Measurements from ENCODE around the gene KLRF2.

Gene KLRF2

GRCh38 chr12:9856894-9857293 is 24.4 kb upstream of the KLRF2 start:
- ChIA-PET POLR2A (ENCODE audit: low non-redundant PET) (no interaction called here), CTCF (no interaction called here)

GRCh38 chr12:9858135-9858534 is 23.2 kb upstream of the KLRF2 start:
- ChIA-PET POLR2A (ENCODE audit: low non-redundant PET) (no interaction called here), CTCF (no interaction called here)

More at GRCh38 chr12:9856894-9857293, 24.4 kb upstream of the KLRF2 start:
- DNase-seq (ENCODE audit: low spot score) = no peak
- TF ChIP-seq CTCF (conservative IDR thresholded peaks at IDR 0.05; ENCODE audit: low read depth) = no peak
- no peak overlapping the region for H3K27ac ChIP-seq

GRCh38 chr12:9864913-9865675 is 16.2 kb upstream of the KLRF2 start:
- DNase-seq (ENCODE audit: low spot score) = no peak
- ChIA-PET POLR2A (ENCODE audit: low non-redundant PET) (interaction anchor here (0.7 kb wide), 1 partner anchor 116 kb away, joined by 6 read pairs; no protein-coding TSS in a partner anchor), CTCF (no interaction called here)
- H3K27ac ChIP-seq = no peak overlapping the region
- no peak for TF ChIP-seq CTCF (conservative IDR thresholded peaks at IDR 0.05; ENCODE audit: low read depth)

More at GRCh38 chr12:9858135-9858534, 23.2 kb upstream of the KLRF2 start:
- DNase-seq (ENCODE audit: low spot score) = no peak
- H3K27ac ChIP-seq = no peak overlapping the region
- no peak for TF ChIP-seq CTCF (conservative IDR thresholded peaks at IDR 0.05; ENCODE audit: low read depth)

GRCh38 chr12:9866860-9867269 is 14.4 kb upstream of the KLRF2 start:
- no peak for DNase-seq (ENCODE audit: low spot score)
- TF ChIP-seq CTCF (conservative IDR thresholded peaks at IDR 0.05; ENCODE audit: low read depth) = no peak
- POLR2A ChIA-PET (ENCODE audit: low non-redundant PET) = no interaction called here
- CTCF ChIA-PET = no interaction called here
- no peak overlapping the region for H3K27ac ChIP-seq

- H3K27ac ChIP-seq = no peak overlapping the region
- DNase-seq (ENCODE audit: low spot score) = no peak
- POLR2A ChIA-PET (ENCODE audit: low non-redundant PET) = no interaction called here
- TF ChIP-seq CTCF (conservative IDR thresholded peaks at IDR 0.05; ENCODE audit: low read depth) = no peak
- CTCF ChIA-PET = no interaction called here
These were observed 13.8 kb upstream of the KLRF2 start for GRCh38 chr12:9867531-9867930.

GRCh38 chr12:9868311-9868801 is 12.9 kb upstream of the KLRF2 start:
- no peak overlapping the region for H3K27ac ChIP-seq
- no peak for DNase-seq (ENCODE audit: low spot score)
- no peak for TF ChIP-seq CTCF (conservative IDR thresholded peaks at IDR 0.05; ENCODE audit: low read depth)
- CTCF ChIA-PET = no interaction called here
- POLR2A ChIA-PET (ENCODE audit: low non-redundant PET) = no interaction called here

Data from RWPE1 (cell line).